NCI-H2196 (cell line): ENCODE data around the gene USP53.
"Not testable (repeated sequence)": the region's sequence is repeated elsewhere in the genome, so short reads cannot be mapped to it uniquely, and the experiment has no call there.

Source experiments
- DNase-seq: peaks from one replicate; lab custom pipeline; 2025; ENCODE audit not compliant: unreplicated experiment; lab: John Stamatoyannopoulos, UW

USP53 gene

DNA sequence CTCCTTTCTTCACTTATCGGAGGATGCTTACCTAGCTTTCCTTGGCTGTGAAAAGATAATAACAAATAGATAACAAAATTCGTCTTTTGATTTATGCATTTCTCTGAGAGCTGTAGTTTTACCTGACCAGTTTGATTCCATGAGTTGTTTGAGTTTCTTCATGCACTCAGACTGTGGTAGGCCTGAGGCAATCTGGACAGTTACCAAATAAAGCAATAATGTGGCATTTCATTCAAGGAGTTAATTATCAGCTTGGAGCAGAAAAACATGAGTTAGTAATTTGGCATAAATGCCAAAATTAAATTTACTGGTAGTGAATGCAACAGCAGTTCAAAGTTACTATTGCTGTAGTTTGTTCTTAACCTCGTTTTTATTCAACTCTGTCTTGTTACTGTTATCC lies 56.0 kb downstream of the USP53 start:
- DNase-seq = no peak

GRCh38 chr4:119271361-119272085 lies 59.0 kb downstream of the USP53 start:
- DNase-seq = no peak

DNA sequence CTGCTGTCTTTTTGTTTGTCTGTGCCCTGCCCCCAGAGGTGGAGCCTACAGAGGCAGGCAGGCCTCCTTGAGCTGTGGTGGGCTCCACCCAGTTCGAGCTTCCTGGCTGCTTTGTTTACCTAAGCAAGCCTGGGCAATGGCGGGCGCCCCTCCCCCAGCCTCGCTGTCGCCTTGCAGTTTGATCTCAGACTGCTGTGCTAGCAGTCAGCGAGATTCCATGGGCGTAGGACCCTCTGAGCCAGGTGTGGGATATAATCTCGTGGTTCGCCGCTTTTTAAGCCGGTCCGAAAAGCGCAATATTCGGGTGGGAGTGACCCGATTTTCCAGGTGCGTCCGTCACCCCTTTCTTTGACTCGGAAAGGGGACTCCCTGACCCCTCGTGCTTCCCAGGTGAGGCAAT lies 67.0 kb downstream of the USP53 start:
- not testable (repeated sequence) for DNase-seq

DNA sequence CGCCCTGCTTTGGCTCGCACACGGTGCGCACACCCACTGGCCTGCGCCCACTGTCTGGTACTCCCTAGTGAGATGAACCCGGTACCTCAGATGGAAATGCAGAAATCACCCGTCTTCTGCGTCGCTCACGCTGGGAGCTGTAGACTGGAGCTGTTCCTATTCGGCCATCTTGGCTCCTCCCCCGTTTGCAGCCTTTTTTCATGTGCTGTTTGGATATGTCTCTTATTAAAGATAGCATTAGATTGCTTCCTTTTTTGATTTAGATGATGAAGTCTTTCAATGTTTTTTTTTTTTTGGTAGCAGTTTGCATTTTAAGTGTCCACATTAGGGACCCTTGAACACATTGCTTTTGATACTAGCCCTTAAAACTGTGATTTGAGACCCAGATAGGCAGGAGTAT lies 67.4 kb downstream of the USP53 start:
- not testable (repeated sequence) for DNase-seq

DNA sequence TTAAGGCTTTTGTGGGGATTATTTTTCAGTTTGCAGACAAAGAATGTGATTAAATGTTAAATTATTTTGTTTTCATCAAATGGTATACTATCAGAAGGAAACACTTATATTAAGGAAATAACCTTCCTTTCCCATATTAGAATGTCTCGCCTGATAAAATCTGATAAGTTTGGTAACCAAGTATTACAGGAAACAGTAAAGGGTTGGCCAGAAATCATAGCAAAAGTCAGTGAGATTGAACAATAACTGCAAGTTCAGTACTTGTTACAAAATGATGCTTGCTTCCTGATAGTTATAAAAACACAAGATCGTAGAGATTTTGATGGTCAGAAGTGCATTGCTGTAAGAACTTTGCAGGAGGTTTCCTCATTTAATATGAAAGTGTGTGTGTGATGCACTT lies 68.9 kb downstream of the USP53 start:
- DNase-seq = no peak

DNA sequence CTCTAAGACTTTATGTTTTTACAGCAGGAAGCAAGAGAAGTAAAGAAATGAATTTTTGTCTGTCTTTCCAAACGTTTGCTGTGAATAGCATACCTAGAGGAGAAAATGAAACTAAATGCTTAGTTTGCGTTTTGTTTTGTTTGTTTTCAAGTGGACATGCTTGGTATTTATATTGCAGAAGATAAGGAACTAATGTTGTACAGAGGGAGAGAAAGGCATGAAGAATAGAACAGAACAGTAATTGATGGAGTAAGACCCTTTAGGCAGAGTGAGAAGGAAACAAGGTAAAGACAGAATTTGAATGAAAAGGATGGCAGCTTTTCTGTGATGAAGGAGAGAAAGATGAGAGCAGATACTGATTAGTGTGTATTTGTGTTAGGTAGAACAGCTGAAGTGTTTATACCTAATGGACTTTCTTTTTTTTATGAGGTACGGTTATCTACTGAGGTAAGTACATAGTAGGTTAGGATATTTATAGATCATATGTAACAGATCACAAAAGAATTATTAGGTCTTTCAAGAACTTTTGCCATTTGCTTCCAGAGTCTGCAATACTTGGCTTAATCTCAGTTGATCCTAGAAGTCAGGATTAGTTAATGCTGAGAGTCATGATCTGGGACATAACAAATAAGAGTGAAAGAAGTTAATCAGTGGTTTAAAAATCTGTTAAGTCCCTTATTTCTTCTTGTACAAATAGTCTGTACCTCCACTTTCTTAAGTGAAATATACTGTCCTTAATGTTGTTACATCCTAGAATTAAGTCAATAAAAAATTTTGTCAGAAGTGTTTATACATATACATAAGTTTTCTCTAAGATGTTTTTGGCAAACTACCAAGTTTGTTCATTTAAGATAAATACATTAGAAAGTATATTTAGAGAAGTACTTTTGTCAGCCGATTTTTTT lies 72.6 kb downstream of the USP53 start:
- no peak for DNase-seq

GRCh38 chr4:119286377-119287002 lies 74.0 kb downstream of the USP53 start:
- no peak for DNase-seq

- no peak for DNase-seq
Observed at GRCh38 chr4:119289313-119289712, 76.8 kb downstream of the USP53 start.

- no peak for DNase-seq
Observed at GRCh38 chr4:119290598-119290997, 78.1 kb downstream of the USP53 start.

GRCh38 chr4:119296356-119296755 lies 83.8 kb downstream of the USP53 start:
- DNase-seq = no peak

- no peak for DNase-seq
Observed at GRCh38 chr4:119297795-119298194, 85.3 kb downstream of the USP53 start.

DNA sequence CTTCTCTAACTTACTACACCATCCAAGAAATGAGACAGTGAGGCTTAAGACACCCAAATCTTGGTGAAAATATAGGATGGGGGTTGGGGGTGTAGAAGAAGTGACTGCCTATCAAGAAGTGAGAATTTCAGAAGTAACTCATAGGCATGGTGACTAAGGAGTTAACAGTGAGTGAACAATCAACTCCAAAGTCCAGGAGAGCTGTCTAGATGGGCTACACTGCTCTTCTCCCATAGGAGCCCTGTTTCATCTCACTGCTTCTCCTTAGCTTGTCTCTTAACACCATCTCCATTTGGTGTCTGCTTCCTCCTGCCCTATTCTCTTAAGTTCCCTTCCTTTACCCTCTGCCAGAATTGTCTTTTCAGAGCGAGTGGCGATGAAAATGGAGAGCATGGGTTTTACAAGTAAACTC lies 86.8 kb downstream of the USP53 start:
- DNase-seq = no peak

- DNase-seq = no peak
Observed at GRCh38 chr4:119299741-119300100, 87.2 kb downstream of the USP53 start.

- DNase-seq = no peak
Observed at GRCh38 chr4:119300101-119300978, 87.8 kb downstream of the USP53 start.

- DNase-seq = no peak
Observed at GRCh38 chr4:119302073-119302832, 89.7 kb downstream of the USP53 start.

DNA sequence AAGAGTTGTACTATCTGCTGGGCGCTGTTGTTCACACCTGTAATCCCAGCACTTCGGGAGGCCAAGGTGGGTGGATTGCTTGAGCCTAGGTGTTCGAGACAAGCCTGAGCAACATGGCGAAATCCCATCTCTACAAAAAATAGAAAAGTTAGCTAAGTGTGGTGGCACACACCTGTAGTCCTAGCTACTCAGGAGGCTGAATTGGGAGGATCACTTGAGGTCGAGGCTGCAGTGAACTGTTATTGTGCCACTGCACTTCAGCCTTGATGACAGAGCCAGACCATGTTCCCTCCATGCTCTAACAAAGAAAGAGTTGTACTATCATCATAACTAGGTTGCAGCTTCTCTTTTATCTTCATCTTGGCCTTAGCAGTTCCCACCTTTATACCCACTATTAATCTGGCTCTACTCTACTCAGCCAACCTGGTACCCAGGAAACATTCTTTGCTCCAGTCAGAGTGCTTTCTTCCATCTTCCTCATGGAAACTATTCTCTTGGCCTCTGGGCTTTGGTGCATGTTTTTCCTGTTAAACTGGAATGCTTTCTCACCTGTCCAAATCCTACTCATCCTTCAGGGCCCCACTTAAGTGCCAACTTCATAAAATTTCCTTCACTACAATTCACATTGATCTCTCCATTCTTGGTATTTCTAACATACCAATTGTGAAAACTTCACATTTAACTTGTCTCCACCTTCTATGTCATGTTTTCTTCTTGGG lies 91.2 kb downstream of the USP53 start:
- DNase-seq = no peak

- no peak for DNase-seq
Observed at GRCh38 chr4:119304431-119304830, 91.9 kb downstream of the USP53 start.

- no peak for DNase-seq
Observed at GRCh38 chr4:119307606-119308005, 95.1 kb downstream of the USP53 start.

GRCh38 chr4:119310826-119311225 lies 98.3 kb downstream of the USP53 start:
- no peak for DNase-seq

DNA sequence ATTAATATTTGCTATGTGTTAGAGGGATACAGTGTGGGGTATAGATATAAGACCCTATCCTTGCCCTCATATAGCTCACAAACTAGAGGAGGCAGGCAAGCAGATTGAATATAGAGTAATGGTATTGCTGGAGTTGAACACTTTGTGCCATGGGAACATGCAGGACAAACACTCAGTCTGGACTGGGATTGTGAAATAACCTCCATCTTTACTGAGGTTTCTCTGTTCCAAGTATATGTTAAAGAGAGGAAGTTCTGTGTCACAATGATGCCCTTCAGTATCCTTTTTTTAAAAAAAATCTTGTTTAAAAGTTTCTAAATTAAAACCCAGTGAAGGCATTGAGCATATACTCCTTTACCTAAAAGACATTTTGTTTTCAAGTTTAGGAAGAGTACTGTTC lies 100.7 kb downstream of the USP53 start:
- no peak for DNase-seq
